K562 (cell line): ENCODE results near the gene SAMD4A. TPM values are rescaled to one million over a fixed set of nuclear protein-coding genes. Genes with fewer than 3 reads are reported as not detected.

ENCODE experiments used
- ATAC-seq: fragments of 200-7000 bp; cut with Tn5 transposase; 3 replicates; pipeline ENCODE4 v1.9.1; 2020; ENCODE audit warnings: moderate library complexity
- BruUV-seq: library from RNA; stranded (reverse); fragments of 400-500 nt; replicated peaks from 2 replicates; lab custom pipeline; 2021; lab: Mats Ljungman, UMichigan
- CTCF ChIA-PET: fragments of 300-600 bp; formaldehyde crosslinking; extraction: SDS; loops from one replicate; lab custom pipeline; 2021; ENCODE audit warnings: low intra/inter-chr PET ratio; lab: Yijun Ruan, JAX
- POLR2A ChIA-PET: fragments of 300-600, 350-650 bp; sonication (Branson Sonifier 250); formaldehyde crosslinking; extraction: SDS; loops from one replicate; lab custom pipeline; 2021; ENCODE audit warnings: antibody characterized with exemption, inconsistent platforms; lab: Yijun Ruan, JAX
- DNase-seq, 4 experiments: peaks; one replicate each; pipeline versions ENCODE4 v3.0.0 to v3.0.0-alpha.2; 2011 to 2018; ENCODE audit warnings: low spot score in 3 of 4, mixed read lengths in 3 of 4; ENCODE audit errors: extremely low read depth in 1 of 4
- FAIRE-seq: peaks from 2 replicates; lab custom pipeline; 2011; peaks lifted over from hg19 to GRCh38; lab: Jason Lieb, UNC
- H2AFZ ChIP-seq: 2 replicates; pipeline ENCODE4 v1.6.0; 2011; ENCODE audit warnings: low read depth, low read length, control low read depth, inconsistent platforms
- H3K27ac ChIP-seq: fragments of 200-600 bp; 3 replicates; pipeline ENCODE4 v1.8.0; 2011; ENCODE audit warnings: low read depth, mild to moderate bottlenecking, control low read depth, inconsistent platforms, low read length, moderate library complexity, mixed read lengths; ENCODE audit errors: extremely low read depth
- H3K27me3 ChIP-seq, 2 experiments: fragments of 300-600 bp in 1 of 2; 2 replicates in 1 of 2; 3 replicates in 1 of 2; pipeline versions ENCODE4 v1.6.0 to v1.8.0; 2011; ENCODE audit warnings: inconsistent platforms in 2 of 2, low read length in 2 of 2, mild to moderate bottlenecking in 1 of 2, mixed read lengths in 1 of 2, moderate library complexity in 1 of 2; ENCODE audit not compliant: control insufficient read depth in 2 of 2, insufficient read depth in 2 of 2
- H3K36me3 ChIP-seq: fragments of 300-600 bp; 3 replicates; pipeline ENCODE4 v1.8.0; 2011; ENCODE audit warnings: mild to moderate bottlenecking, low read length, inconsistent platforms; ENCODE audit not compliant: control insufficient read depth, insufficient read depth
- H3K4me1 ChIP-seq, 2 experiments: fragments of 200-600 bp in 1 of 2; replicated peaks in 1 of 2; 2 replicates in 1 of 2; 3 replicates in 1 of 2; pipeline versions ENCODE4 v1.5.1 to v1.8.0; 2011; ENCODE audit warnings: inconsistent platforms in 2 of 2, low read length in 2 of 2, mild to moderate bottlenecking in 1 of 2, mixed read lengths in 1 of 2, moderate library complexity in 1 of 2; ENCODE audit not compliant: control insufficient read depth in 2 of 2, insufficient read depth in 2 of 2
- H3K4me2 ChIP-seq: 2 replicates; pipeline ENCODE4 v1.6.1; 2011; ENCODE audit warnings: low read length, control low read depth, inconsistent platforms, mixed read lengths; ENCODE audit not compliant: insufficient read depth
- H3K4me3 ChIP-seq: fragments of 200-600 bp; sonication (generic), shearing (Covaris generic); 2 replicates; pipeline ENCODE4 v1.5.1; 2016; ENCODE audit warnings: control low read depth, inconsistent platforms
- H3K79me2 ChIP-seq: fragments of 200-600 bp; 3 replicates; pipeline ENCODE4 v1.8.0; 2011; ENCODE audit warnings: low read length, inconsistent platforms; ENCODE audit not compliant: control insufficient read depth, insufficient read depth
- H3K9ac ChIP-seq, 2 experiments: 2 replicates each; pipeline versions ENCODE4 v1.6.0 to v1.6.1; 2011; ENCODE audit warnings: low read depth in 2 of 2, low read length in 2 of 2, control low read depth in 1 of 2, inconsistent platforms in 1 of 2, mild to moderate bottlenecking in 1 of 2, mixed read lengths in 1 of 2; ENCODE audit not compliant: insufficient read depth in 1 of 2
- H3K9me1 ChIP-seq: one replicate; pipeline ENCODE4 v1.6.0; 2011; ENCODE audit warnings: inconsistent platforms, mild to moderate bottlenecking, low read length, moderate library complexity; ENCODE audit not compliant: control insufficient read depth, insufficient read depth
- H3K9me3 ChIP-seq: replicated peaks from 2 replicates; pipeline ENCODE4 v1.5.1; 2011; ENCODE audit warnings: low read depth, low read length, inconsistent platforms; ENCODE audit not compliant: control insufficient read depth, insufficient read depth
- H4K20me1 ChIP-seq: replicated peaks from 2 replicates; pipeline ENCODE4 v1.6.1; 2011; ENCODE audit warnings: low read length, inconsistent platforms, mixed read lengths; ENCODE audit not compliant: control insufficient read depth, insufficient read depth
- KDM2B ChIP-seq: fragments of 250-450 bp; sonication (Bioruptor Pico); IDR thresholded peaks from 2 replicates; pipeline ENCODE4 v1.8.0; 2021; ENCODE audit warnings: mild to moderate bottlenecking, moderate library complexity
- MTA1 ChIP-seq: fragments of 450-650 bp; IDR thresholded peaks from 2 replicates; pipeline ENCODE4 v1.6.1; 2017; ENCODE audit warnings: borderline replicate concordance
- NBN ChIP-seq: fragments of 450-650 bp; IDR thresholded peaks from 2 replicates; pipeline ENCODE4 v1.6.1; 2016; ENCODE audit warnings: low read depth, mild to moderate bottlenecking
- NCOR1 ChIP-seq: fragments of 450-650 bp; IDR thresholded peaks from 2 replicates; pipeline ENCODE4 v1.6.1; 2016; ENCODE audit warnings: mild to moderate bottlenecking, moderate library complexity
- POLR2G ChIP-seq: fragments of 200-400 bp; formaldehyde crosslinking; IDR thresholded peaks from 2 replicates; pipeline ENCODE4 v1.6.1; 2017; ENCODE audit warnings: low read depth, mild to moderate bottlenecking, antibody characterized with exemption, low read length, moderate library complexity
- PURB ChIP-seq: sonication (generic); formaldehyde crosslinking; IDR thresholded peaks from 2 replicates; pipeline ENCODE4 v1.9.0; 2021; ENCODE audit warnings: low read depth, mild to moderate bottlenecking, missing genetic modification reagents
- RBM14 ChIP-seq: fragments of 200-400 bp; formaldehyde crosslinking; IDR thresholded peaks from 2 replicates; pipeline ENCODE4 v1.6.1; 2018; ENCODE audit warnings: low read depth, mild to moderate bottlenecking, low read length, moderate library complexity, borderline replicate concordance; ENCODE audit not compliant: insufficient read depth
- SRSF3 ChIP-seq: fragments of 200-400 bp; formaldehyde crosslinking; IDR thresholded peaks from 2 replicates; pipeline ENCODE4 v1.6.1; 2016; ENCODE audit warnings: mild to moderate bottlenecking, low read length, moderate library complexity; ENCODE audit not compliant: insufficient read depth
- TCF7 ChIP-seq: sonication (generic); IDR thresholded peaks from 2 replicates; pipeline ENCODE4 v1.6.1; 2016; ENCODE audit warnings: antibody characterized with exemption, borderline replicate concordance
- ZNF584 ChIP-seq: fragments of 200-800 bp; sonication (Bioruptor generic); IDR thresholded peaks from 2 replicates; pipeline ENCODE4 v1.6.1; 2016; ENCODE audit warnings: low read depth, mild to moderate bottlenecking, missing genetic modification characterization, missing compliant biosample characterization
- ZNF77 ChIP-seq: fragments of 250-450 bp; sonication (Bioruptor Pico); IDR thresholded peaks from 2 replicates; pipeline ENCODE4 v1.5.0; 2020
- WGBS: fragments of 100-300 bp; shearing (Covaris generic); methylation state at CpG from one replicate; pipeline ENCODE4 v1.1.6; 2016; ENCODE audit warnings: low coverage, mixed read lengths; ENCODE audit not compliant: insufficient coverage; ENCODE audit errors: missing lambda C conversion rate; 5-methylcytosine and 5-hydroxymethylcytosine counted together
- in situ Hi-C: fragments of 300-500 bp; cut with MboI; formaldehyde crosslinking; loops from 4 replicates; pipeline ENCODE4 v1.15.0; 2018; ENCODE audit warnings: inconsistent platforms, mixed read lengths
- intact Hi-C: fragments of 100-400 bp; cut with micrococcal nuclease; formaldehyde crosslinking; loops from 2 replicates; pipeline ENCODE4 v1.14.2; 2022
- polyA plus RNA-seq, 8 experiments: library from polyadenylated mRNA; depleted of rRNA in 4 of 8; stranded (reverse) in 5 of 8; unstranded in 3 of 8; fragments of >200 nt; fragmentation: Nextera tagmentation in 2 of 8; fragmentation: Illumina TruSeq in 1 of 8; extraction: Ambion mirVana in 2 of 8; extraction: Trizol in 1 of 8; gene quantifications; 2 replicates each; pipeline versions ENCODE4 v1.2.1 to v1.2.3, GENCODE V29; 2011 to 2014; ENCODE audit warnings: inconsistent platforms in 1 of 8, missing spikeins in 1 of 8
- total RNA-seq, 7 experiments: library from RNA; depleted of rRNA in 6 of 7; stranded (reverse); fragments of >200 nt in 6 of 7; fragmentation: Illumina TruSeq in 2 of 7; extraction: Trizol in 2 of 7; gene quantifications; 2 replicates each; pipeline versions ENCODE4 v1.2.1 to v1.2.3, GENCODE V29; 2011 to 2021; ENCODE audit warnings: low replicate concordance in 1 of 7
- TF ChIP-seq, protein P1 (sequence below), 2 experiments: fragments of 450-650 bp in 1 of 2; sonication (generic) in 1 of 2; formaldehyde crosslinking in 1 of 2; IDR thresholded peaks in 1 of 2; conservative IDR thresholded peaks in 1 of 2; 2 replicates each; pipeline versions ENCODE4 v1.6.1 to v1.8.1; 2016 to 2023; ENCODE audit warnings: mild to moderate bottlenecking in 2 of 2, moderate library complexity in 2 of 2, inconsistent platforms in 1 of 2, missing genetic modification reagents in 1 of 2

SAMD4A gene
- total and polyA plus RNA-seq, 9 of the 15 experiments (the other 6 are each of a cell fraction or from before 2014, with no cell fraction given): 0.66 to 6.8 (median 3.3) TPM

DNA sequence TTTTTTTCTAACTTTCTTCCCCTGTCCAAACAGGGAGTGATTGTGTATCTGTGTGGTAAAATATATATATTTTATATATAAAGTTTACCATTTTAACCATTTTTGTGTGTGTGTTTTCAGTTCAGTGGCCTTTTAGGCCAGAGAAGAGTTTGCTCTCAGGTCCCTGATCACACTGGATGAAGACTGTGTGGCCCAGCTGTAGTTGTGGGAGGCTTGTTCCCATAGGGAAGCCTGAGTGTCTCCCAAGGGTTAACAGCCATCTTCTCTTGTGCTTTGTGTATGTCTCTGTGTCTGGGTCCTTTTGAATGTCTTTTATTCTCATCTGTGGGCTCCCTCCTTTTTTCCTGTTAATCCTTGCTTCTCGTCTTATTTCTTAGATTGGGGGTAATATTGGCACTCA lies 33.8 kb upstream of the SAMD4A start:
- no peaks in the 10 kb centered on the region for H3K4me1 ChIP-seq
- no peak overlapping the region for H3K9ac ChIP-seq
- WGBS: 100% methylated on average over 1 of the region's 1 CpG
- 0 out of 3 replicates have a peak, but pooled peaks cover 1% of the 10 kb centered on the region for H3K36me3 ChIP-seq
- ChIA-PET POLR2A (interaction anchor here (0.6 kb wide), 1 partner anchor 335 kb away, joined by 4 read pairs; no protein-coding TSS in a partner anchor), CTCF (no interaction called here)
- in situ Hi-C loops (no loop called here), intact Hi-C loops (no loop called here)
- no peaks in the 10 kb centered on the region for H3K9me3 ChIP-seq
- H3K27ac ChIP-seq: no peak overlapping the region
- TF ChIP-seq ZNF584 (CRISPR knock-in tag): no peak
- no TSS peak for BruUV-seq
- no peak overlapping the region for H3K4me3 ChIP-seq
- no peaks in the 10 kb centered on the region for H3K27me3 ChIP-seq
- DNase-seq (no peak), FAIRE-seq (no peak), ATAC-seq (no peak)
- H4K20me1 ChIP-seq: no peaks in the 10 kb centered on the region
- H3K79me2 ChIP-seq: no peaks in the 10 kb centered on the region
- H3K4me2 ChIP-seq: no peak overlapping the region
- H3K9me1 ChIP-seq: no peaks in the 10 kb centered on the region
- H2AFZ ChIP-seq: no peak overlapping the region

DNA sequence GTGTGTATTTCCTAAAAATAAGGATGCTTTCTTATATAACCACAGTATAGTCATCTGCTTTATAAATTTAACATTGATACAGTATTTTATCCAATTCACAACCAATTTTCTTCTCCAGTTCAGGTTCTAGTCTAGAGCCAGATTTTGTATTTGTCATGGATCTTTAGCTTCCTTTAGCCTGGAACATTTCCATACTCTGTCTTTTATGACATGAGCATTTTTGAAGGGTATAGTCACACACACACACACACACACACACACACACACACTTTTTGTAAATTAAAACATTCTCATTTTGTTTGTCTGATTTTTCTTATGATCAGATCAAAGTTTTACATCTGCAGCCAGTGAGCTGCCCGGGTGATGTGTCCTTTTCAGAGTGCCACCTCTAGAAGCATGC lies 31.8 kb upstream of the SAMD4A start:
- DNase-seq (no peak), FAIRE-seq (no peak), ATAC-seq (no peak)
- in situ Hi-C loops: no loop called here
- Histone ChIP-seq H3K9ac (no peak overlapping the region), H2AFZ (no peak overlapping the region), H3K9me1 (no peaks in the 10 kb centered on the region), H3K4me2 (no peak overlapping the region), H3K27me3 (no peaks in the 10 kb centered on the region), H3K4me1 (no peaks in the 10 kb centered on the region), H3K27ac (no peak overlapping the region), H3K9me3 (no peaks in the 10 kb centered on the region), H4K20me1 (no peaks in the 10 kb centered on the region), H3K36me3 (0 out of 3 replicates have a peak, but pooled peaks cover 2% of the 10 kb centered on the region), H3K79me2 (no peaks in the 10 kb centered on the region), H3K4me3 (no peak overlapping the region)
- ChIA-PET CTCF (no interaction called here), POLR2A (no interaction called here)
- TF ChIP-seq TCF7: no peak
- TF ChIP-seq, protein P1, sequence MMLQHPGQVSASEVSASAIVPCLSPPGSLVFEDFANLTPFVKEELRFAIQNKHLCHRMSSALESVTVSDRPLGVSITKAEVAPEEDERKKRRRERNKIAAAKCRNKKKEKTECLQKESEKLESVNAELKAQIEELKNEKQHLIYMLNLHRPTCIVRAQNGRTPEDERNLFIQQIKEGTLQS (IDR thresholded peaks at IDR 0.05): no peak
- TF ChIP-seq, protein P1 (CRISPR knock-in tag; conservative IDR thresholded peaks at IDR 0.05): no peak
- TF ChIP-seq SRSF3: no peak
- no peak for TF ChIP-seq MTA1
- TF ChIP-seq KDM2B (CRISPR knock-in tag): no peak
- no peak for TF ChIP-seq NCOR1
- no peak for TF ChIP-seq RBM14
- no peak for TF ChIP-seq ZNF77 (CRISPR knock-in tag)
- TF ChIP-seq NBN: no peak
- no peak for TF ChIP-seq POLR2G
- TF ChIP-seq PURB (CRISPR knock-in tag): no peak
- intact Hi-C loops: no loop called here
- 17% methylated on average over 1 of the region's 1 CpG for WGBS
- BruUV-seq: no TSS peak
